Measurements from ENCODE around the gene SMC2.

Gene SMC2

GRCh38 chr9:104087894-104088293 lies 6.2 kb upstream of the SMC2 start:
- H2BK15ac ChIP-seq (ENCODE audit: low read depth, poor library complexity, severe bottlenecking) = no peak overlapping the region
- peaks cover 1% of the 10 kb centered on the region for H3K4me1 ChIP-seq (ENCODE audit: control insufficient read depth, insufficient read depth, low read depth, low read length)
- H2BK120ac ChIP-seq (ENCODE audit: low read depth, low read length) = no peak overlapping the region
- H2BK5ac ChIP-seq (ENCODE audit: low read depth, low read length, poor library complexity, severe bottlenecking) = no peak overlapping the region
- no peak overlapping the region for H2AK5ac ChIP-seq (ENCODE audit: low read length, severe bottlenecking)
- no peak overlapping the region for H2AFZ ChIP-seq (ENCODE audit: low read depth, low read length)
- no peaks in the 10 kb centered on the region for H3K27me3 ChIP-seq (ENCODE audit: control insufficient read depth in 1 of 2, insufficient read depth in 1 of 2, low read length in 2 of 2)
- H3K9me3 ChIP-seq (ENCODE audit: control insufficient read depth, low read length) = no peaks in the 10 kb centered on the region
- H3K18ac ChIP-seq (ENCODE audit: low read depth in 1 of 2, low read length in 2 of 2) = no peak overlapping the region
- no peaks in the 10 kb centered on the region for H3K36me3 ChIP-seq (ENCODE audit: control insufficient read depth in 1 of 2, insufficient read depth in 2 of 2, low read depth in 1 of 2, low read length in 2 of 2)
- H3K79me1 ChIP-seq (replicated peaks; ENCODE audit: low read length, poor library complexity, severe bottlenecking) = peaks cover 3% of the 10 kb centered on the region
- no peak overlapping the region for H4K91ac ChIP-seq (ENCODE audit: low read length)
- H3K4me2 ChIP-seq (ENCODE audit: low read length, poor library complexity, severe bottlenecking) = no peak overlapping the region
- no peak overlapping the region for H3K14ac ChIP-seq (ENCODE audit: low read length in 2 of 2)
- H3K4me3 ChIP-seq (ENCODE audit: insufficient read depth in 1 of 2, low read depth in 1 of 2, low read length in 2 of 2) = no peak overlapping the region
- no peak overlapping the region for H2BK12ac ChIP-seq (ENCODE audit: low read length in 2 of 2)
- H3K9ac ChIP-seq (ENCODE audit: low read length) = no peak overlapping the region
- H3K4ac ChIP-seq (ENCODE audit: low read depth in 1 of 2, low read length in 2 of 2) = no peak overlapping the region
- no peak overlapping the region for H3K27ac ChIP-seq (ENCODE audit: low read length, poor library complexity, severe bottlenecking)
- H3K23ac ChIP-seq (ENCODE audit: low read length in 2 of 2) = no peak overlapping the region
- 70% methylated on average over 3 of the region's 3 CpGs for WGBS
- DNase-seq = no peak
- H4K8ac ChIP-seq (ENCODE audit: low read length) = no peak overlapping the region

GRCh38 chr9:104088416-104088815 lies 5.7 kb upstream of the SMC2 start:
- no peak overlapping the region for H2BK5ac ChIP-seq (ENCODE audit: low read depth, low read length, poor library complexity, severe bottlenecking)

DNA sequence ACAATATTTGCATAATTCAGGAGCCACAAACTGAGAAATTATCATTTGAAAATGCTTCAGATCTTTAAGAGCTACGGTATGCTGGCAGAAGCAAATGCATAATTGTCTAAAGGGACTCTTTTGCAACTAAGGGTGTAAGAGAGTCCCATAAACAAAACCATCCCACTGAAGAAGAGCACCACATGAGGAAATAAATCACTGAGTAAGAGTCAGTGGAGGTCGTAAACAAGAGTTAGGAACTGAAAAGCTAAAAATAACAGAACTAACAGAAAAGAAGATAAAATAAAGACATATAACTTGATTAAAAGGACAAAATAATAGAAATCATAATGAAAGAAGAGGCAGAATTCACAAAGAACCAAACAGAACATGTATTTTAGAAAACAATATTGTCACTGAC lies 3.5 kb upstream of the SMC2 start:
- peaks cover 6% of the 10 kb centered on the region for H3K79me1 ChIP-seq (replicated peaks; ENCODE audit: low read length, poor library complexity, severe bottlenecking)
- no peak overlapping the region for H3K14ac ChIP-seq (ENCODE audit: low read length in 2 of 2)
- no peak overlapping the region for H2BK12ac ChIP-seq (ENCODE audit: low read length in 2 of 2)
- no peaks in the 10 kb centered on the region for H3K9me3 ChIP-seq (ENCODE audit: control insufficient read depth, low read length)
- no peak overlapping the region for H3K9ac ChIP-seq (ENCODE audit: low read length)
- no peak overlapping the region for H2AFZ ChIP-seq (ENCODE audit: low read depth, low read length)
- no peak overlapping the region for H3K4me2 ChIP-seq (ENCODE audit: low read length, poor library complexity, severe bottlenecking)
- H4K91ac ChIP-seq (ENCODE audit: low read length) = no peak overlapping the region
- no peak overlapping the region for H2BK120ac ChIP-seq (ENCODE audit: low read depth, low read length)
- H2BK15ac ChIP-seq (ENCODE audit: low read depth, poor library complexity, severe bottlenecking) = no peak overlapping the region
- no peak overlapping the region for H2BK5ac ChIP-seq (ENCODE audit: low read depth, low read length, poor library complexity, severe bottlenecking)
- no peak overlapping the region for H3K23ac ChIP-seq (ENCODE audit: low read length in 2 of 2)
- no peak overlapping the region for H3K27ac ChIP-seq (ENCODE audit: low read length, poor library complexity, severe bottlenecking)
- WGBS = no CpG with 5 or more reads among the region's 2 CpGs
- H3K18ac ChIP-seq (ENCODE audit: low read depth in 1 of 2, low read length in 2 of 2) = no peak overlapping the region
- no peak overlapping the region for H3K4me3 ChIP-seq (ENCODE audit: insufficient read depth in 1 of 2, low read depth in 1 of 2, low read length in 2 of 2)
- no peak overlapping the region for H4K8ac ChIP-seq (ENCODE audit: low read length)
- H3K4me1 ChIP-seq (ENCODE audit: control insufficient read depth, insufficient read depth, low read depth, low read length) = peaks cover 1% of the 10 kb centered on the region
- no peaks in the 10 kb centered on the region for H3K36me3 ChIP-seq (ENCODE audit: control insufficient read depth in 1 of 2, insufficient read depth in 2 of 2, low read depth in 1 of 2, low read length in 2 of 2)
- H3K27me3 ChIP-seq (ENCODE audit: control insufficient read depth in 1 of 2, insufficient read depth in 1 of 2, low read length in 2 of 2) = no peaks in the 10 kb centered on the region
- peak; percentile 9 for DNase-seq
- no peak overlapping the region for H2AK5ac ChIP-seq (ENCODE audit: low read length, severe bottlenecking)
- no peak overlapping the region for H3K4ac ChIP-seq (ENCODE audit: low read depth in 1 of 2, low read length in 2 of 2)

More at GRCh38 chr9:104088416-104088815, 5.7 kb upstream of the SMC2 start:
- Histone ChIP-seq H3K4me3 (ENCODE audit: insufficient read depth in 1 of 2, low read depth in 1 of 2, low read length in 2 of 2) (no peak overlapping the region), H3K9me3 (ENCODE audit: control insufficient read depth, low read length) (no peaks in the 10 kb centered on the region), H3K23ac (ENCODE audit: low read length in 2 of 2) (no peak overlapping the region), H4K8ac (ENCODE audit: low read length) (no peak overlapping the region), H2AK5ac (ENCODE audit: low read length, severe bottlenecking) (no peak overlapping the region), H3K27ac (ENCODE audit: low read length, poor library complexity, severe bottlenecking) (no peak overlapping the region), H3K4me1 (ENCODE audit: control insufficient read depth, insufficient read depth, low read depth, low read length) (peaks cover 1% of the 10 kb centered on the region), H3K79me1 (replicated peaks; ENCODE audit: low read length, poor library complexity, severe bottlenecking) (peaks cover 3% of the 10 kb centered on the region), H2BK12ac (ENCODE audit: low read length in 2 of 2) (no peak overlapping the region), H2BK15ac (ENCODE audit: low read depth, poor library complexity, severe bottlenecking) (no peak overlapping the region), H3K27me3 (ENCODE audit: control insufficient read depth in 1 of 2, insufficient read depth in 1 of 2, low read length in 2 of 2) (no peaks in the 10 kb centered on the region), H3K9ac (ENCODE audit: low read length) (no peak overlapping the region), H3K36me3 (ENCODE audit: control insufficient read depth in 1 of 2, insufficient read depth in 2 of 2, low read depth in 1 of 2, low read length in 2 of 2) (no peaks in the 10 kb centered on the region), H4K91ac (ENCODE audit: low read length) (no peak overlapping the region), H2BK120ac (ENCODE audit: low read depth, low read length) (no peak overlapping the region), H3K4ac (ENCODE audit: low read depth in 1 of 2, low read length in 2 of 2) (no peak overlapping the region), H2AFZ (ENCODE audit: low read depth, low read length) (no peak overlapping the region), H3K14ac (ENCODE audit: low read length in 2 of 2) (no peak overlapping the region), H3K4me2 (ENCODE audit: low read length, poor library complexity, severe bottlenecking) (no peak overlapping the region), H3K18ac (ENCODE audit: low read depth in 1 of 2, low read length in 2 of 2) (no peak overlapping the region)
- 70% methylated on average over 2 of the region's 2 CpGs for WGBS
- DNase-seq = peak; percentile 4

- no peak overlapping the region for H3K27ac ChIP-seq (ENCODE audit: low read length, poor library complexity, severe bottlenecking)
- H3K9me3 ChIP-seq (ENCODE audit: control insufficient read depth, low read length) = no peaks in the 10 kb centered on the region
- peaks cover 6% of the 10 kb centered on the region for H3K79me1 ChIP-seq (replicated peaks; ENCODE audit: low read length, poor library complexity, severe bottlenecking)
- no peak overlapping the region for H3K14ac ChIP-seq (ENCODE audit: low read length in 2 of 2)
- H3K4me1 ChIP-seq (ENCODE audit: control insufficient read depth, insufficient read depth, low read depth, low read length) = peaks cover 1% of the 10 kb centered on the region
- H3K4ac ChIP-seq (ENCODE audit: low read depth in 1 of 2, low read length in 2 of 2) = no peak overlapping the region
- 98% methylated on average over 6 of the region's 8 CpGs for WGBS
- H3K4me2 ChIP-seq (ENCODE audit: low read length, poor library complexity, severe bottlenecking) = no peak overlapping the region
- no peaks in the 10 kb centered on the region for H3K27me3 ChIP-seq (ENCODE audit: control insufficient read depth in 1 of 2, insufficient read depth in 1 of 2, low read length in 2 of 2)
- H2AK5ac ChIP-seq (ENCODE audit: low read length, severe bottlenecking) = no peak overlapping the region
- DNase-seq = peak; percentile 21
- no peak overlapping the region for H2AFZ ChIP-seq (ENCODE audit: low read depth, low read length)
- H3K18ac ChIP-seq (ENCODE audit: low read depth in 1 of 2, low read length in 2 of 2) = no peak overlapping the region
- H3K9ac ChIP-seq (ENCODE audit: low read length) = no peak overlapping the region
- no peak overlapping the region for H2BK12ac ChIP-seq (ENCODE audit: low read length in 2 of 2)
- no peak overlapping the region for H2BK5ac ChIP-seq (ENCODE audit: low read depth, low read length, poor library complexity, severe bottlenecking)
- no peak overlapping the region for H3K4me3 ChIP-seq (ENCODE audit: insufficient read depth in 1 of 2, low read depth in 1 of 2, low read length in 2 of 2)
- no peaks in the 10 kb centered on the region for H3K36me3 ChIP-seq (ENCODE audit: control insufficient read depth in 1 of 2, insufficient read depth in 2 of 2, low read depth in 1 of 2, low read length in 2 of 2)
- no peak overlapping the region for H3K23ac ChIP-seq (ENCODE audit: low read length in 2 of 2)
- H4K8ac ChIP-seq (ENCODE audit: low read length) = no peak overlapping the region
- no peak overlapping the region for H2BK120ac ChIP-seq (ENCODE audit: low read depth, low read length)
- no peak overlapping the region for H2BK15ac ChIP-seq (ENCODE audit: low read depth, poor library complexity, severe bottlenecking)
- no peak overlapping the region for H4K91ac ChIP-seq (ENCODE audit: low read length)
Measured at GRCh38 chr9:104091116-104091515, 3.0 kb upstream of the SMC2 start.
